GM18519 (cell line): ENCODE data around the gene EFNB3.

Source experiments
- ATAC-seq: cut with Tn5 transposase; IDR thresholded peaks from one replicate; pipeline ENCODE4 v1.9.1; 2021; ENCODE audit warnings: mild to moderate bottlenecking, moderate library complexity; ENCODE audit not compliant: unreplicated experiment, low FRiP score

The EFNB3 gene, protein sequence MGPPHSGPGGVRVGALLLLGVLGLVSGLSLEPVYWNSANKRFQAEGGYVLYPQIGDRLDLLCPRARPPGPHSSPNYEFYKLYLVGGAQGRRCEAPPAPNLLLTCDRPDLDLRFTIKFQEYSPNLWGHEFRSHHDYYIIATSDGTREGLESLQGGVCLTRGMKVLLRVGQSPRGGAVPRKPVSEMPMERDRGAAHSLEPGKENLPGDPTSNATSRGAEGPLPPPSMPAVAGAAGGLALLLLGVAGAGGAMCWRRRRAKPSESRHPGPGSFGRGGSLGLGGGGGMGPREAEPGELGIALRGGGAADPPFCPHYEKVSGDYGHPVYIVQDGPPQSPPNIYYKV

GRCh38 chr17:7704601-7705268 is at the start of gene EFNB3:
Gene EFNB3 (plus strand): TSS chr17:7705202. CDS start chr17:7705599, 397 bp downstream.
- ATAC-seq: no peak

- no peak for ATAC-seq
These were observed 49.5 kb upstream of the EFNB3 start for GRCh38 chr17:7655541-7655840.

DNA sequence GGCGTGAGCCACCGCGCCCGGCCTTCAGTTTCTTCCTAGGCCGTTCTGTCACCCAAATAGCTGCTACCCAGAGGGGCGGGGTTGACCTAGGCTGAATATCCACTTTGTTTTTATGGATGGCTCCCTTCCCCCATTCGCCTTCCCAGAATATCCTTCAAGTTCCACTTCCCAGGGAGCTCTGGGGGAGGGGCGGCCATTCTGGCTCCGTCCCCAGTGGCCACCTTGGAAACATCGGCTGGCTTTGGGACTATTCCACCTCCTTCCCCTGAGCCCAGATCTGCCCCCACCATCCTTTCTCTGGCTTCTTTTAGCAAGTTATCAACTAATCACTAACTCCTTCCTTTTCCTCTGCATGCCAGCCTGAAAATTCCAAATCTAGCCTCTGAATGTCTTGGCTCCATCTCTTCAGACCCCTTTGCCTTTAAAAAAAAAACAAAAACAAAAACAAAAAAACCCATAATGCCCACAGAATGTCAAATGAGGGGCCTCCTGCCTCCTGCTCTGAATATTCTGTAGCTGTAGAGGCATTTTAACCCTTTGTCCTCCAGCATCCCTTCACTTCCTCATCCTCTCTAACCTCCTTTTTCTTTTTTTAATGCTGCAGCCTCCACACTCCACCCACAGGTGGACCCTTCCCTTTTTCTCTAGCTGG is 47.9 kb upstream of the EFNB3 start:
- ATAC-seq: no peak

GRCh38 chr17:7667656-7668406 is 37.2 kb upstream of the EFNB3 start:
- ATAC-seq: no peak

GRCh38 chr17:7668482-7668881 is 36.5 kb upstream of the EFNB3 start:
- no peak for ATAC-seq

DNA sequence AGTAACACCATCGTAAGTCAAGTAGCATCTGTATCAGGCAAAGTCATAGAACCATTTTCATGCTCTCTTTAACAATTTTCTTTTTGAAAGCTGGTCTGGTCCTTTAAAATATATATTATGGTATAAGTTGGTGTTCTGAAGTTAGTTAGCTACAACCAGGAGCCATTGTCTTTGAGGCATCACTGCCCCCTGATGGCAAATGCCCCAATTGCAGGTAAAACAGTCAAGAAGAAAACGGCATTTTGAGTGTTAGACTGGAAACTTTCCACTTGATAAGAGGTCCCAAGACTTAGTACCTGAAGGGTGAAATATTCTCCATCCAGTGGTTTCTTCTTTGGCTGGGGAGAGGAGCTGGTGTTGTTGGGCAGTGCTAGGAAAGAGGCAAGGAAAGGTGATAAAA is 31.8 kb upstream of the EFNB3 start:
- ATAC-seq: no peak

GRCh38 chr17:7674934-7675333 is 30.1 kb upstream of the EFNB3 start:
- ATAC-seq: no peak

DNA sequence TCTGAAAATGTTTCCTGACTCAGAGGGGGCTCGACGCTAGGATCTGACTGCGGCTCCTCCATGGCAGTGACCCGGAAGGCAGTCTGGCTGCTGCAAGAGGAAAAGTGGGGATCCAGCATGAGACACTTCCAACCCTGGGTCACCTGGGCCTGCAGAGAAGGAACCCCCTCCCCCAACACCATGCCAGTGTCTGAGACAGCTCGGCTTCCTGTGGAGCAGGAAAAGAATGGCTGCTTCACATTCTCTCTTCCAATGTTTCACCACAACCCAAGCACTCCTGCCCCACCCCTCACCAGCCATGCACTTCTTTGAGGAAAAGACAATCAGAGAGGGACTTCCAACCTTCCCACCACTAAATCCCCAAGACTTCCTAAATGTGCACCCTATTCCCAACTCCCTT is 28.5 kb upstream of the EFNB3 start:
- ATAC-seq: no peak

- ATAC-seq: no peak
These were observed 27.5 kb upstream of the EFNB3 start for GRCh38 chr17:7677388-7678067.

GRCh38 chr17:7684851-7685532 is 20.0 kb upstream of the EFNB3 start:
- ATAC-seq: no peak

DNA sequence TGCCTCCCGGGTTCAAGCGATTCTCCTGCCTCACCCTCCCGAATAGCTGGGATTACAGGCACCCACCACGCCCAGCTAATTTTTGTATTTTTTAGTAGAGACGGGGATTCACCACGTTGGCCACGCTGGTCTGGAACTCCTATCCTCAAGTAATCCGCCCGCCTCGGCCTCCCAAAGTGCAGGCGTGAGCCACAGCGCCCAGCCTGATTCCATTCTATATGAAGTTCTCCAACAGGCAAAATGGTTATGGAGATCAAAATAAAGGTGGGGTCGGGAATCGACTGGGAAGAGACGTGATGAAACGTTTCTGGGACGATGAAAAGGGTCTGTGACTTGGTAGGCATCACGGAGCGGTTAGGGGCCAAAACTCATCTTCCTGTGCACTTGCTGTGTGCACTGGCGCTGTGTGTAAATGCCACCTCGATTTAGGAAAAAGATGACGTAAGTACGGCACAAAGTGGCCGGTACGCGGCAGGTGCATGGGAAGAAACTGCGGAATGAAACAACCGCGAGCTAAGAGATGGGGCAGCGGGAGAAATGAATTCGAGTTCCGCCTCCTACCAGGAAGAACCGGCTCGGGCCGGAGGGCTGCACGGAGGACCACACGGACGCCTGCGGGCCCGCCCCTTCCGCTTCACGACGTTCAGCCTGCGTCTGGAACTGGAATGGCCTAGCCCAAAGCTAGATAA is 19.3 kb upstream of the EFNB3 start:
- ATAC-seq: no peak

GRCh38 chr17:7686222-7687071 is 18.6 kb upstream of the EFNB3 start:
- ATAC-seq: no peak

- ATAC-seq: no peak
These were observed 17.7 kb upstream of the EFNB3 start, which contains the start of gene TP53 for GRCh38 chr17:7687072-7687907. Gene TP53 (minus strand): TSS chr17:7687490. CDS start chr17:7676594, 10,896 bp downstream.

- peak; percentile 51 for ATAC-seq
These were observed 16.8 kb upstream of the EFNB3 start, which contains the start of gene WRAP53 for GRCh38 chr17:7687908-7688807. Gene WRAP53 (plus strand): TSS chr17:7688477. CDS start chr17:7688649, 172 bp downstream.

DNA sequence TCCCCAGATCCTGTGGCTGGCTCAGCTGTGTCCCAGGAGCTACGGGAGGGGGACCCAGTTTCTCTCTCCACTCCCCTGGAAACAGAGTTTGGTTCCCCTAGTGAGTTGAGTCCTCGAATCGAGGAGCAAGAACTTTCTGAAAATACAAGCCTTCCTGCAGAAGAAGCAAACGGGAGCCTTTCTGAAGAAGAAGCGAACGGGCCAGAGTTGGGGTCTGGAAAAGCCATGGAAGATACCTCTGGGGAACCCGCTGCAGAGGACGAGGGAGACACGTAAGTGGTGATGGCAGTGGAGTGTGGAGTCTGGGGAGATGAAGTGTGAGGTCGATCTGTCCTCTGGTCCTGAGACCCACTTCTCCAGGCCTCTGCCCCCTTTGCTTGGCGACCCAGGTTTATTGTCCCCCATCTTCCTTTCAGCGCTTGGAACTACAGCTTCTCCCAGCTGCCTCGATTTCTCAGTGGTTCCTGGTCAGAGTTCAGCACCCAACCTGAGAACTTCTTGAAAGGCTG is 16.1 kb upstream of the EFNB3 start:
- ATAC-seq: no peak

DNA sequence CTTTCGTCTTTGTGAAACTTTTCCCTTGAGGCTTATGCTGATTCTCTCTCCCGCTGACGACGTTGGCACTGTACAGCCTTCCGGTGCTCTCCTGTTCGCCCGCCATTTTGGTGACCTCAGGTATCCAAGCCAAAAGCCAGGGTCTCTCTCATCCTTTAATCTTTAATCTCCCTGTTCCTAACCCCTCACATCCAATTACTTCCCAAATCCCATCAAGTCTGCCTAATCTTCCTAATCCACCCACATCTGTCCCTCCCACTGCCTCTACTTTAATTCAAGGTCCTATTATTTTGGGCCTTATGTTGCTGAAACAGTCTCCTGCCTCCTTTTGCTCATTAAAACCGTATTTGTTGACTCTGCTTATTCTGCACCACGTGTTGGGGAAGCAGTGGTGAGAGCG is 9.4 kb upstream of the EFNB3 start:
- ATAC-seq: no peak
